IMR-90 (cell line): Measurements from ENCODE around the gene MOB2. TPM values are rescaled to one million over a fixed set of nuclear protein-coding genes. Genes with fewer than 3 reads are reported as not detected.
A peak's percentile ranks its signal among the peaks of the same experiment; 100 is the strongest.

Source experiments
- ATAC-seq: fragments of 200-7000 bp; cut with Tn5 transposase; 2 replicates; pipeline ENCODE4 v1.9.1; 2020; ENCODE audit warnings: low read depth, mild to moderate bottlenecking, moderate library complexity
- BruUV-seq: library from RNA; stranded (reverse); fragments of 400-500 nt; replicated peaks from 2 replicates; lab custom pipeline; 2021; lab: Mats Ljungman, UMichigan
- CTCF ChIA-PET: fragments of 300-600 bp; formaldehyde crosslinking; extraction: SDS; loops from one replicate; lab custom pipeline; 2021; ENCODE audit warnings: antibody characterized with exemption; lab: Yijun Ruan, JAX
- POLR2A ChIA-PET: fragments of 300-600 bp; sonication (Branson Sonifier 250); formaldehyde crosslinking; loops from one replicate; lab custom pipeline; 2022; ENCODE audit warnings: antibody characterized with exemption; ENCODE audit not compliant: unreplicated experiment; lab: Charles Lee
- DNase-seq: peaks from one replicate; pipeline ENCODE4 v3.0.0; 2013
- H2AFZ ChIP-seq: replicated peaks from 2 replicates; pipeline ENCODE3; 2013; ENCODE audit warnings: low read length, mild to moderate bottlenecking; ENCODE audit not compliant: poor library complexity
- H2AK5ac ChIP-seq: 2 replicates; pipeline ENCODE4 v1.6.1; 2013; ENCODE audit warnings: low read depth, low read length, inconsistent platforms
- H2AK9ac ChIP-seq: replicated peaks from 2 replicates; pipeline ENCODE3; 2013; ENCODE audit warnings: mild to moderate bottlenecking, low read depth, low read length, moderate library complexity; ENCODE audit not compliant: poor library complexity
- H2BK120ac ChIP-seq: 2 replicates; pipeline ENCODE4 v1.6.1; 2013; ENCODE audit warnings: low read depth, low read length, inconsistent platforms
- H2BK15ac ChIP-seq: 3 replicates; pipeline ENCODE4 v1.6.1; 2013; ENCODE audit warnings: low read depth, low read length, inconsistent platforms
- H2BK20ac ChIP-seq: 2 replicates; pipeline ENCODE4 v1.6.1; 2013; ENCODE audit warnings: low read depth, mild to moderate bottlenecking, inconsistent platforms, low read length, moderate library complexity
- H2BK5ac ChIP-seq: 2 replicates; pipeline ENCODE4 v1.6.1; 2013; ENCODE audit warnings: mild to moderate bottlenecking, low read depth, low read length, inconsistent platforms; ENCODE audit not compliant: poor library complexity, severe bottlenecking
- H3K14ac ChIP-seq: replicated peaks from 2 replicates; pipeline ENCODE4 v1.6.1; 2013; ENCODE audit warnings: low read depth, low read length, inconsistent platforms
- H3K18ac ChIP-seq: 2 replicates; pipeline ENCODE4 v1.6.1; 2013; ENCODE audit warnings: low read depth, low read length, control low read depth
- H3K23ac ChIP-seq: 2 replicates; pipeline ENCODE4 v1.6.1; 2013; ENCODE audit warnings: low read depth, low read length, inconsistent platforms
- H3K27ac ChIP-seq: 2 replicates; pipeline ENCODE4 v1.5.1; 2013; ENCODE audit warnings: mild to moderate bottlenecking, control low read depth, low read length; ENCODE audit not compliant: insufficient read depth
- H3K27me3 ChIP-seq: 2 replicates; pipeline ENCODE4 v1.6.1; 2013; ENCODE audit warnings: low read length; ENCODE audit not compliant: control insufficient read depth, insufficient read depth
- H3K36me3 ChIP-seq: 2 replicates; pipeline ENCODE4 v1.6.1; 2013; ENCODE audit warnings: low read length, mixed read lengths; ENCODE audit not compliant: control insufficient read depth, insufficient read depth
- H3K4ac ChIP-seq: 2 replicates; pipeline ENCODE4 v1.6.1; 2013; ENCODE audit warnings: low read depth, low read length, inconsistent platforms
- H3K4me1 ChIP-seq: 2 replicates; pipeline ENCODE4 v1.6.1; 2013; ENCODE audit warnings: low read length, mixed read lengths; ENCODE audit not compliant: control insufficient read depth, insufficient read depth
- H3K4me2 ChIP-seq: 2 replicates; pipeline ENCODE4 v1.6.1; 2013; ENCODE audit warnings: low read depth, mild to moderate bottlenecking, control low read depth, low read length, moderate library complexity
- H3K4me3 ChIP-seq: 2 replicates; pipeline ENCODE4 v1.5.1; 2013; ENCODE audit warnings: low read depth, mild to moderate bottlenecking, control low read depth, low read length, moderate library complexity; ENCODE audit not compliant: insufficient read depth
- H3K56ac ChIP-seq: 2 replicates; pipeline ENCODE4 v1.6.1; 2013; ENCODE audit warnings: low read length, inconsistent platforms; ENCODE audit not compliant: insufficient read depth; ENCODE audit errors: extremely low read depth
- H3K79me1 ChIP-seq, 2 experiments: 2 replicates each; pipeline ENCODE4 v1.6.1; 2013; ENCODE audit warnings: low read length in 2 of 2, inconsistent platforms in 1 of 2, low read depth in 1 of 2
- H3K9ac ChIP-seq: 2 replicates; pipeline ENCODE4 v1.6.1; 2013; ENCODE audit warnings: low read depth, low read length, control low read depth
- H3K9me1 ChIP-seq: 2 replicates; pipeline ENCODE4 v1.6.1; 2013; ENCODE audit warnings: low read length, inconsistent platforms; ENCODE audit not compliant: insufficient read depth
- H3K9me3 ChIP-seq: 2 replicates; pipeline ENCODE4 v1.6.1; 2013; ENCODE audit warnings: low read length; ENCODE audit not compliant: control insufficient read depth, insufficient read depth
- H4K20me1 ChIP-seq: 2 replicates; pipeline ENCODE4 v1.6.1; 2013; ENCODE audit warnings: low read length, inconsistent platforms; ENCODE audit not compliant: insufficient read depth
- H4K5ac ChIP-seq: 2 replicates; pipeline ENCODE4 v1.6.1; 2013; ENCODE audit warnings: mild to moderate bottlenecking, low read depth, low read length, control low read depth
- H4K8ac ChIP-seq, 2 experiments: 2 replicates each; pipeline ENCODE4 v1.6.1; 2013; ENCODE audit warnings: low read depth in 2 of 2, low read length in 2 of 2, control low read depth in 1 of 2, inconsistent platforms in 1 of 2
- H4K91ac ChIP-seq: 2 replicates; pipeline ENCODE4 v1.6.1; 2013; ENCODE audit warnings: low read depth, low read length, inconsistent platforms; ENCODE audit not compliant: insufficient read depth
- USF2 ChIP-seq: fragments of 150-350 bp; IDR thresholded peaks from 2 replicates; pipeline ENCODE4 v1.6.1; 2017; ENCODE audit warnings: mild to moderate bottlenecking, antibody characterized with exemption, low read length, low read depth
- WGBS, 2 experiments: methylation state at CpG; one replicate each; pipeline versions ENCODE4 v1.1.5 to v1.1.7; 2013; ENCODE audit warnings: missing lambda C conversion rate in 2 of 2; ENCODE audit not compliant: insufficient read length in 1 of 2; ENCODE audit errors: extremely low coverage in 2 of 2; 5-methylcytosine and 5-hydroxymethylcytosine counted together
- dilution Hi-C: fragments of 300-500 bp; cut with HindIII; formaldehyde crosslinking; loops from one replicate; pipeline ENCODE4 v1.14.3; 2018; ENCODE audit warnings: low sequenced_read_pairs; ENCODE audit not compliant: unreplicated experiment
- in situ Hi-C: fragments of 300-500 bp; cut with MboI; formaldehyde crosslinking; loops from 3 replicates; pipeline ENCODE4 v1.14.3; 2019; ENCODE audit warnings: low sequenced_read_pairs, inconsistent platforms, mixed read lengths
- intact Hi-C: fragments of 100-400 bp; cut with micrococcal nuclease; formaldehyde crosslinking; loops from 2 replicates; pipeline ENCODE4 v1.10.0; 2022
- polyA plus RNA-seq, 3 experiments: library from polyadenylated mRNA; depleted of rRNA; stranded (reverse); fragments of >200 nt; gene quantifications; 2 replicates each; pipeline ENCODE4 v1.2.3, GENCODE V29; 2012; ENCODE audit warnings: low replicate concordance in 1 of 3
- total RNA-seq: library from RNA; depleted of rRNA; stranded (reverse); fragments of >200 nt; gene quantifications from 2 replicates; pipeline ENCODE4 v1.2.3, GENCODE V29; 2012
- TF ChIP-seq, protein P1 (sequence below): conservative IDR thresholded peaks from 2 replicates; pipeline ENCODE4 v1.5.1; 2012; ENCODE audit warnings: mild to moderate bottlenecking, low read depth, low read length, improper control_type of control experiment

Gene MOB2
- total and polyA plus RNA-seq, 2 of the 4 experiments (the other 2 are of a cell fraction): 23.7 to 36.2 TPM

GRCh38 chr11:1453611-1454034 is 33.0 kb downstream of the MOB2 start:
- Histone ChIP-seq H4K5ac (no peak overlapping the region), H2BK5ac (no peak overlapping the region), H3K27me3 (peaks cover 2% of the 10 kb centered on the region; the same call in 1 of the 2 replicates), H3K23ac (no peak overlapping the region), H3K27ac (no peak overlapping the region), H4K20me1 (no peaks in the 10 kb centered on the region; the same call in none of the 2 replicates), H2BK120ac (no peak overlapping the region), H2BK20ac (no peak overlapping the region), H3K4me3 (no peak overlapping the region), H3K9me3 (no peaks in the 10 kb centered on the region), H3K4ac (no peak overlapping the region), H3K14ac (no peak overlapping the region), H4K91ac (no peak overlapping the region), H3K56ac (no peak overlapping the region), H3K79me1 (no peaks in the 10 kb centered on the region), H3K9ac (no peak overlapping the region), H2AK9ac (no peak overlapping the region), H3K18ac (no peak overlapping the region), H2AFZ (no peak overlapping the region), H2AK5ac (no peak overlapping the region), H3K9me1 (no peaks in the 10 kb centered on the region), H2BK15ac (no peak overlapping the region), H3K4me1 (no peaks in the 10 kb centered on the region; the same call in 1 of the 2 replicates), H4K8ac (no peak overlapping the region), H3K4me2 (no peak overlapping the region), H3K36me3 (no peaks in the 10 kb centered on the region)
- POLR2A ChIA-PET: no interaction called here
- no peak for TF ChIP-seq USF2
- TF ChIP-seq, protein P1, sequence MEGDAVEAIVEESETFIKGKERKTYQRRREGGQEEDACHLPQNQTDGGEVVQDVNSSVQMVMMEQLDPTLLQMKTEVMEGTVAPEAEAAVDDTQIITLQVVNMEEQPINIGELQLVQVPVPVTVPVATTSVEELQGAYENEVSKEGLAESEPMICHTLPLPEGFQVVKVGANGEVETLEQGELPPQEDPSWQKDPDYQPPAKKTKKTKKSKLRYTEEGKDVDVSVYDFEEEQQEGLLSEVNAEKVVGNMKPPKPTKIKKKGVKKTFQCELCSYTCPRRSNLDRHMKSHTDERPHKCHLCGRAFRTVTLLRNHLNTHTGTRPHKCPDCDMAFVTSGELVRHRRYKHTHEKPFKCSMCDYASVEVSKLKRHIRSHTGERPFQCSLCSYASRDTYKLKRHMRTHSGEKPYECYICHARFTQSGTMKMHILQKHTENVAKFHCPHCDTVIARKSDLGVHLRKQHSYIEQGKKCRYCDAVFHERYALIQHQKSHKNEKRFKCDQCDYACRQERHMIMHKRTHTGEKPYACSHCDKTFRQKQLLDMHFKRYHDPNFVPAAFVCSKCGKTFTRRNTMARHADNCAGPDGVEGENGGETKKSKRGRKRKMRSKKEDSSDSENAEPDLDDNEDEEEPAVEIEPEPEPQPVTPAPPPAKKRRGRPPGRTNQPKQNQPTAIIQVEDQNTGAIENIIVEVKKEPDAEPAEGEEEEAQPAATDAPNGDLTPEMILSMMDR: peak; percentile 21; the same call in 1 of the 2 replicates
- peak; percentile 13; the same call in 1 of the 2 replicates for ATAC-seq
- WGBS, 2 experiments: no CpG with 5 or more reads among the region's 17 CpGs
- CTCF ChIA-PET: no interaction called here
- dilution Hi-C loops (no loop called here), in situ Hi-C loops (no loop called here), intact Hi-C loops (no loop called here)
- no peak for DNase-seq
- BruUV-seq: no TSS peak
